ENCODE results near the gene CHI3L2. TPM values are rescaled to one million over a fixed set of nuclear protein-coding genes. Genes with fewer than 3 reads are reported as not detected.

Gene CHI3L2
- total and polyA plus RNA-seq, 10 of the 15 experiments (the other 5 are each of a cell fraction or from before 2014, with no cell fraction given): 37.1 to 508 (median 98.3) TPM

GRCh38 chr1:111222308-111223125, 5.0 kb upstream of the CHI3L2 start (continued):
- TF ChIP-seq CUX1 (IDR thresholded peaks at IDR 0.05; ENCODE audit: insufficient replicate concordance, low read depth, low read length) (peak; percentile 48), EED (IDR thresholded peaks at IDR 0.05; ENCODE audit: low read depth) (peak; percentile 83), HDGF (IDR thresholded peaks at IDR 0.05) (0 out of 2 replicates have a peak, but pooled peaks have one; percentile 69), NRF1 (conservative IDR thresholded peaks at IDR 0.05; ENCODE audit: low read depth, low read length) (0 out of 2 replicates have a peak, but pooled peaks have one; percentile 3), EGR1 (IDR thresholded peaks at IDR 0.05; ENCODE audit: borderline replicate concordance in 1 of 2, low read depth in 2 of 2, low read length in 2 of 2) (no peak), SP1 (IDR thresholded peaks at IDR 0.05; ENCODE audit: low read depth, low read length) (peak; percentile 51), TCF3 (IDR thresholded peaks at IDR 0.05; ENCODE audit: borderline replicate concordance, insufficient read depth, low read depth, low read length) (peak; percentile 82; the same call in 1 of the 2 replicates), BHLHE40 (IDR thresholded peaks at IDR 0.05; ENCODE audit: borderline replicate concordance in 1 of 2, low read depth in 2 of 2, low read length in 1 of 2) (peak in 1 of 2 experiments; percentile 43; a peak in 1 of 4 replicates), SMC3 (IDR thresholded peaks at IDR 0.05; ENCODE audit: borderline replicate concordance, low read length) (peak; percentile 97), ESRRA (IDR thresholded peaks at IDR 0.05; ENCODE audit: low read length) (no peak), CTCF (IDR thresholded peaks at IDR 0.05 in 2 of 3, conservative IDR thresholded peaks at IDR 0.05 in 1 of 3; ENCODE audit: control insufficient read depth in 2 of 3, extremely low read depth in 1 of 3, insufficient read depth in 1 of 3, low read depth in 3 of 3, low read length in 3 of 3) (peak; percentile 96 to 97 (median 96); a peak in 5 of 6 replicates), NBN (IDR thresholded peaks at IDR 0.05) (peak; percentile 69; the same call in 1 of the 2 replicates), ZNF207 (IDR thresholded peaks at IDR 0.05; ENCODE audit: borderline replicate concordance) (peak; percentile 70; the same call in 1 of the 2 replicates), BCL11A (IDR thresholded peaks at IDR 0.05; ENCODE audit: low read depth, low read length) (peak; percentile 46; the same call in 1 of the 2 replicates), POLR2AphosphoS5 (IDR thresholded peaks at IDR 0.05; ENCODE audit: low read length) (peak; percentile 6; the same call in 1 of the 2 replicates), EZH2 (IDR thresholded peaks at IDR 0.05; ENCODE audit: borderline replicate concordance, control insufficient read depth, low read depth, low read length) (no peak), IRF4 (IDR thresholded peaks at IDR 0.05; ENCODE audit: low read depth, low read length) (peak; percentile 68; the same call in 1 of the 2 replicates), ZNF274 (IDR thresholded peaks at IDR 0.05; ENCODE audit: insufficient read depth, insufficient read length) (no peak), HDAC2 (IDR thresholded peaks at IDR 0.05) (no peak)

Data from GM12878 (cell line).